ENCODE data around the gene OR4E2.
"Not testable (repeated sequence)": the region's sequence is repeated elsewhere in the genome, so short reads cannot be mapped to it uniquely, and the experiment has no call there.

The OR4E2 gene

DNA sequence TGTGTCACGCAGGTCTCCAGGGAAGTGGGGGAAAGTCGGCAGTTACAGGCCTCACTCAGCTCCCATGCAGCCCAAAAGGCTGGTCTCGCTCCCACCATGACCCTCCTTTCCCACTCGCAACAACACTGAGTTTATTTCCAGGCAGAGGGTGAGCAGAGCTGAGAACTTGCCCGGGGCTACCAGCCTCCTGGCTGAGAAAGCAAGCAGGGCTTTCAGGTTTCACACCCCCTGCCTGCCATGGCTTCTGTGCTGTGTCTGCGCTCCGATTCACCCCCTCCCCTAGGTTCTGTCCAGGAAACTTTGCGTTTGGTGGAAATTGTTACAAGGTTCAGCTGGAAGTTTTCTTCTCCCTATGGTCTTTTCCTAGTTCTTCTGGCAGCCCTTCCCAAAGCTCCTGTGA is 36.0 kb upstream of the OR4E2 start:
- Histone ChIP-seq H3K9me2 (ENCODE audit: low read depth, low read length) (no peaks in the 10 kb centered on the region), H3K79me2 (ENCODE audit: insufficient read depth, low read length) (no peaks in the 10 kb centered on the region), H2AFZ (ENCODE audit: low read length) (no peak overlapping the region), H3K4me2 (ENCODE audit: low read length) (no peak overlapping the region), H4K20me1 (ENCODE audit: insufficient read depth, low read length) (no peaks in the 10 kb centered on the region), H3K4me3 (ENCODE audit: low read depth, low read length, poor library complexity, severe bottlenecking) (no peak overlapping the region), H3K27ac (ENCODE audit: low read depth, low read length, poor library complexity, severe bottlenecking) (no peak overlapping the region), H3K4me1 (ENCODE audit: insufficient read depth, low read length, severe bottlenecking) (no peaks in the 10 kb centered on the region), H3F3A (ENCODE audit: insufficient read depth, low read length) (no peaks in the 10 kb centered on the region), H3K36me3 (ENCODE audit: insufficient read depth, low read length) (no peaks in the 10 kb centered on the region), H3K27me3 (ENCODE audit: insufficient read depth, low read length) (no peaks in the 10 kb centered on the region), H3K9ac (ENCODE audit: low read length) (no peak overlapping the region), H3K9me3 (ENCODE audit: low read length) (no peaks in the 10 kb centered on the region)
- TF ChIP-seq, protein P1, sequence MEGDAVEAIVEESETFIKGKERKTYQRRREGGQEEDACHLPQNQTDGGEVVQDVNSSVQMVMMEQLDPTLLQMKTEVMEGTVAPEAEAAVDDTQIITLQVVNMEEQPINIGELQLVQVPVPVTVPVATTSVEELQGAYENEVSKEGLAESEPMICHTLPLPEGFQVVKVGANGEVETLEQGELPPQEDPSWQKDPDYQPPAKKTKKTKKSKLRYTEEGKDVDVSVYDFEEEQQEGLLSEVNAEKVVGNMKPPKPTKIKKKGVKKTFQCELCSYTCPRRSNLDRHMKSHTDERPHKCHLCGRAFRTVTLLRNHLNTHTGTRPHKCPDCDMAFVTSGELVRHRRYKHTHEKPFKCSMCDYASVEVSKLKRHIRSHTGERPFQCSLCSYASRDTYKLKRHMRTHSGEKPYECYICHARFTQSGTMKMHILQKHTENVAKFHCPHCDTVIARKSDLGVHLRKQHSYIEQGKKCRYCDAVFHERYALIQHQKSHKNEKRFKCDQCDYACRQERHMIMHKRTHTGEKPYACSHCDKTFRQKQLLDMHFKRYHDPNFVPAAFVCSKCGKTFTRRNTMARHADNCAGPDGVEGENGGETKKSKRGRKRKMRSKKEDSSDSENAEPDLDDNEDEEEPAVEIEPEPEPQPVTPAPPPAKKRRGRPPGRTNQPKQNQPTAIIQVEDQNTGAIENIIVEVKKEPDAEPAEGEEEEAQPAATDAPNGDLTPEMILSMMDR (IDR thresholded peaks at IDR 0.05; ENCODE audit: low read length): no peak
- TF ChIP-seq EZH2 (IDR thresholded peaks at IDR 0.05; ENCODE audit: borderline replicate concordance, low read length): no peak

DNA sequence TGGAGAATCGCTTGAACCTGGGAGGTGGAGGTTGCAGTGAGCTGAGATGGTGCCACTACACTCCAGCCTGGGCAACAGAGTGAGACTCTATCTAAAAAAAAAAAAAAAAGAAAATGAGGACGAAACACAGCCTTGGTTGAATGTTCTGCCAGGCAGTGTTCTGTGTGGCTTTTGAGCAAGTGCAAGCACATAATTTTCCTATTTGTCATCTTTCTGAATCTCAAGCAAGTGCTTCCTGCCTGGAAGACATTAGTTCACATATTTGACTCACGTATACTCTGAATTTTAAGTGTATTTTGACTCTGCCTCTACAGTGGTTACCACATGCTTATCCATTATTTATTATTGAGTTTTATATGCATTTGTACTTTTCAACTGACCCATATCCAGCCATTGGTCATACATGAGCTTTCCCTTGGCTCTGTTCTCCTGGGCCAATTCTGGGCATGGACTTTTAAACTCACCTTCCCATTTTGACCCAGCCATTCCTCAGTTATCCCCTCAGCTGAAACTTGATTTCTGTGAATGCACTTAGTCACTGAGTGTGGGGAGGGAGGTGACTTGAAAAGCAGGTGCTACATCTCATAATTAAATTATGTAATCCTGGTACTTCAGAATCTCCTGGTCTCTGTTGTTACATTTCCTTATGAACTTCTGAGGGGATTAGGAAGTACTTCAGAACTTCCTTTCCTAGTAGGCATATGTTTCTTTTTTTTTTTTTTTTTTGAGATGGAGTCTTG is 27.0 kb upstream of the OR4E2 start:
- Histone ChIP-seq H3F3A (ENCODE audit: insufficient read depth, low read length) (no peaks in the 10 kb centered on the region), H4K20me1 (ENCODE audit: insufficient read depth, low read length) (no peaks in the 10 kb centered on the region), H3K79me2 (ENCODE audit: insufficient read depth, low read length) (no peaks in the 10 kb centered on the region), H3K9me2 (ENCODE audit: low read depth, low read length) (no peaks in the 10 kb centered on the region), H3K27me3 (ENCODE audit: insufficient read depth, low read length) (no peaks in the 10 kb centered on the region), H3K4me1 (ENCODE audit: insufficient read depth, low read length, severe bottlenecking) (no peaks in the 10 kb centered on the region), H3K9me3 (ENCODE audit: low read length) (no peaks in the 10 kb centered on the region), H3K36me3 (ENCODE audit: insufficient read depth, low read length) (no peaks in the 10 kb centered on the region), H3K4me3 (ENCODE audit: low read depth, low read length, poor library complexity, severe bottlenecking) (no peak overlapping the region), H3K27ac (ENCODE audit: low read depth, low read length, poor library complexity, severe bottlenecking) (no peak overlapping the region), H3K9ac (ENCODE audit: low read length) (no peak overlapping the region), H3K4me2 (ENCODE audit: low read length) (no peak overlapping the region), H2AFZ (ENCODE audit: low read length) (no peak overlapping the region)
- TF ChIP-seq, protein P1 (IDR thresholded peaks at IDR 0.05; ENCODE audit: low read length): no peak
- TF ChIP-seq EZH2 (IDR thresholded peaks at IDR 0.05; ENCODE audit: borderline replicate concordance, low read length): no peak

DNA sequence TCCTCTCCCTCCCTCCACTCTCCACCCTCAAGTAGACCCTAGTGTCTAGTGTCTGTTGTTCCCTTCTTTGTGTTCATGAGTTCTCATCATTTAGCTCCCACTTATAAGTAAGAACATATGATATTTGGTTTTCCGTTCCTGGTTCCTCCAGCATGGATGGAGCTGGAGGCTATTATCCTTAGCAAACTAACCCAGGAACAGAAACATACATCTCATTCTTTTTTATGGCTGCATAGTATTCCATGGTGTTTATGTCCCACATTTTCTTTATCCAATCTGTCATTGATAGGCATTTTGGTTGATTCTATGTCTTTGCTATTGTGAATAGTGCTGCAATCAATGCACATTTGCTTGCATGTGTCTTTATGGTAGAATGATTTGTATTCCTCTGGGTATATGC is 23.1 kb upstream of the OR4E2 start:
- not testable (repeated sequence) for H3K9ac ChIP-seq (ENCODE audit: low read length); H3K9me3 ChIP-seq (ENCODE audit: low read length); H3K4me3 ChIP-seq (ENCODE audit: low read depth, low read length, poor library complexity, severe bottlenecking); H4K20me1 ChIP-seq (ENCODE audit: insufficient read depth, low read length); H3K36me3 ChIP-seq (ENCODE audit: insufficient read depth, low read length); H3K27me3 ChIP-seq (ENCODE audit: insufficient read depth, low read length); H3K4me1 ChIP-seq (ENCODE audit: insufficient read depth, low read length, severe bottlenecking); H2AFZ ChIP-seq (ENCODE audit: low read length); H3K27ac ChIP-seq (ENCODE audit: low read depth, low read length, poor library complexity, severe bottlenecking); H3K4me2 ChIP-seq (ENCODE audit: low read length); H3K9me2 ChIP-seq (ENCODE audit: low read depth, low read length); H3K79me2 ChIP-seq (ENCODE audit: insufficient read depth, low read length); H3F3A ChIP-seq (ENCODE audit: insufficient read depth, low read length)

DNA sequence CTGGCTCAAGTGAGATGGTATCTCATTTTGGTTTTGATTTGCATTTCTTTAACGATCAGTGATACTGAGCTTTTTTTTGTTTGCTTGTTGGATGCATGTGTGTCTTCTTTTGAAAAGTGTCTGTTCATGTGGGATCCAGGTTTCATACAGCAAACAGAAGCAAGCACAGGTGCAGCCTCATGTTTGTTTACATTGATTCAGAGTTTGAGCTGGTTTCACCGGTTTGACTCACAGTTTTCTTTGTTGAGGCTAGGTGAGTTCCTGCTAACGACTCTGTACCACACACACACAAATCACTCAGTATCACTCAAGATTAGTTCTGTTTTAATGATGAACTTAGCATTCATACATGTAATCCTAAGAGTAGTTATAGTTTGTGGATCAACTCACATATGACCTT is 22.6 kb upstream of the OR4E2 start:
- H3K4me1 ChIP-seq (ENCODE audit: insufficient read depth, low read length, severe bottlenecking): no peaks in the 10 kb centered on the region
- no peaks in the 10 kb centered on the region for H4K20me1 ChIP-seq (ENCODE audit: insufficient read depth, low read length)
- TF ChIP-seq, protein P1 (IDR thresholded peaks at IDR 0.05; ENCODE audit: low read length): no peak
- no peak for TF ChIP-seq EZH2 (IDR thresholded peaks at IDR 0.05; ENCODE audit: borderline replicate concordance, low read length)
- H3K27me3 ChIP-seq (ENCODE audit: insufficient read depth, low read length): no peaks in the 10 kb centered on the region
- no peaks in the 10 kb centered on the region for H3K9me2 ChIP-seq (ENCODE audit: low read depth, low read length)
- no peak overlapping the region for H3K27ac ChIP-seq (ENCODE audit: low read depth, low read length, poor library complexity, severe bottlenecking)
- H3F3A ChIP-seq (ENCODE audit: insufficient read depth, low read length): no peaks in the 10 kb centered on the region
- H3K36me3 ChIP-seq (ENCODE audit: insufficient read depth, low read length): no peaks in the 10 kb centered on the region
- H3K4me2 ChIP-seq (ENCODE audit: low read length): no peak overlapping the region
- no peaks in the 10 kb centered on the region for H3K79me2 ChIP-seq (ENCODE audit: insufficient read depth, low read length)
- no peak overlapping the region for H3K4me3 ChIP-seq (ENCODE audit: low read depth, low read length, poor library complexity, severe bottlenecking)
- no peak overlapping the region for H3K9ac ChIP-seq (ENCODE audit: low read length)
- H2AFZ ChIP-seq (ENCODE audit: low read length): no peak overlapping the region
- H3K9me3 ChIP-seq (ENCODE audit: low read length): no peaks in the 10 kb centered on the region
